ENCODE results near the gene RUNX2. TPM values are rescaled to one million over a fixed set of nuclear protein-coding genes. Genes with fewer than 3 reads are reported as not detected.

RUNX2 gene
- polyA plus RNA-seq, 1 donor (not counting 4 experiments of a cell fraction or from before 2014, with no cell fraction given), result 1.4 TPM

DNA sequence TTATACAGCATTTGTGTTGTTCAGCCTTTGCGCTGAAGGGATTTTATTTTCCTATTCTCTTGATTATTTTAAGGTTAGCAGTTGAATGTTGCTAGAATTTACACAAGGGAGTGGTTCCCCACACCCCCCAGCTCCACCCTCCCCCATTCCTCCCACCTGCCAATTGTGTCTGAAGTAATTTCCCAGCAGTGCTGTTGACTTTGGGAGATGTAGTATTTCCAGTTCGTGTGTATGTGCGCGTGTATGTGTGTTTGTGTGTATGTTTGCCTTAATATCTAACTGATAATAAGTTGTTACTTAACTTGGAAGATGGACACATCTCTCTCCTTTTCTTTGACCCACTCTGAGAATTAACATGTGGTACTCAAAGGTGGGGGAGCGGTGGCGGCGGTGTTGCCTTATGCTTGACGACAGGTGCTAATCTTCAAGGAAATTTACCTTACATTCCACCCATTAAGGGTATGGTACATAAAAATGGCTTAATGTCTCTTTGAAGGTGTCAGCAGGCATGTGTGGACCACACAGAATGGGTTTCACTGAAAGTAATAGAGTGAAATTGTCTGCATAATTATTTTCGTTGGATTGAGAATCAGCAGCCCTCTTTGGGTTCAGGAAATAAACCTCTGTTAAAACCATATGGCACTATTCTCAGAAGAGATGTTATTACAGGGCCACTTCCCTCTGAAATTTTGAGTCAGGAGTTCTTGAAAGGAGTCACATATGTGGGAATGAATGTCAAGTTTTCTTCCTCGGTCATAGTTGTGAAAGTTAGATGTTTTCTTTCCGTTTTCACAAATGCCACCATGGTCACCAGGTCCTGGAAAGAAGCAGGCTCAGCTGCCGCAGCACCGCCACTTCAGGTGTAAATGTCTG is 145.2 kb downstream of the RUNX2 start:
- no peak overlapping the region for H2AFZ ChIP-seq (ENCODE audit: control insufficient read depth, low read length)
- H3K9me3 ChIP-seq (ENCODE audit: control insufficient read depth, low read depth, low read length), result no peaks in the 10 kb centered on the region
- no peak overlapping the region for H3K4me3 ChIP-seq (ENCODE audit: control insufficient read depth in 2 of 3, extremely low read depth in 1 of 3, insufficient read depth in 2 of 3, low read depth in 1 of 3, low read length in 3 of 3)
- no peak overlapping the region for H3K4me2 ChIP-seq (ENCODE audit: control insufficient read depth, extremely low read depth, insufficient read depth, low read depth, low read length)
- peaks cover 14% of the 10 kb centered on the region for H3K4me1 ChIP-seq (ENCODE audit: control insufficient read depth, extremely low read depth, insufficient read depth, low read length)
- no peak overlapping the region for H3K27ac ChIP-seq (ENCODE audit: control insufficient read depth, insufficient read depth, low read length)
- H3K27me3 ChIP-seq (ENCODE audit: control insufficient read depth, extremely low read depth, insufficient read depth, low read length), result no peaks in the 10 kb centered on the region
- no peaks in the 10 kb centered on the region for H4K20me1 ChIP-seq (ENCODE audit: control insufficient read depth, extremely low read depth, insufficient read depth, low read length)
- TF ChIP-seq, protein P1, sequence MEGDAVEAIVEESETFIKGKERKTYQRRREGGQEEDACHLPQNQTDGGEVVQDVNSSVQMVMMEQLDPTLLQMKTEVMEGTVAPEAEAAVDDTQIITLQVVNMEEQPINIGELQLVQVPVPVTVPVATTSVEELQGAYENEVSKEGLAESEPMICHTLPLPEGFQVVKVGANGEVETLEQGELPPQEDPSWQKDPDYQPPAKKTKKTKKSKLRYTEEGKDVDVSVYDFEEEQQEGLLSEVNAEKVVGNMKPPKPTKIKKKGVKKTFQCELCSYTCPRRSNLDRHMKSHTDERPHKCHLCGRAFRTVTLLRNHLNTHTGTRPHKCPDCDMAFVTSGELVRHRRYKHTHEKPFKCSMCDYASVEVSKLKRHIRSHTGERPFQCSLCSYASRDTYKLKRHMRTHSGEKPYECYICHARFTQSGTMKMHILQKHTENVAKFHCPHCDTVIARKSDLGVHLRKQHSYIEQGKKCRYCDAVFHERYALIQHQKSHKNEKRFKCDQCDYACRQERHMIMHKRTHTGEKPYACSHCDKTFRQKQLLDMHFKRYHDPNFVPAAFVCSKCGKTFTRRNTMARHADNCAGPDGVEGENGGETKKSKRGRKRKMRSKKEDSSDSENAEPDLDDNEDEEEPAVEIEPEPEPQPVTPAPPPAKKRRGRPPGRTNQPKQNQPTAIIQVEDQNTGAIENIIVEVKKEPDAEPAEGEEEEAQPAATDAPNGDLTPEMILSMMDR (optimal IDR thresholded peaks at IDR 0.05 in 1 of 3, IDR thresholded peaks at IDR 0.05 in 1 of 3, conservative IDR thresholded peaks at IDR 0.05 in 1 of 3; ENCODE audit: extremely low read depth in 1 of 3, insufficient read depth in 2 of 3, low read length in 3 of 3), result no peak
- no peak for TF ChIP-seq EZH2 (IDR thresholded peaks at IDR 0.05; ENCODE audit: low read length)
- dilution Hi-C loops (cut with MboI; ENCODE audit: extremely low pct_ligation_motif_present, low sequenced_read_pairs), result no loop called here
- DNase-seq (ENCODE audit: low read depth, low spot score), result no peak
- H3K79me2 ChIP-seq (ENCODE audit: control insufficient read depth, insufficient read depth, low read length), result no peaks in the 10 kb centered on the region
- no peaks in the 10 kb centered on the region for H3K36me3 ChIP-seq (ENCODE audit: control insufficient read depth in 2 of 2, extremely low read depth in 1 of 2, insufficient read depth in 2 of 2, low read length in 2 of 2)
- FAIRE-seq, result no peak
- H3K9ac ChIP-seq (ENCODE audit: control insufficient read depth, extremely low read depth, insufficient read depth, low read length), result no peak overlapping the region
- H3K9me1 ChIP-seq (ENCODE audit: control insufficient read depth, extremely low read depth, insufficient read depth, low read length), result no peaks in the 10 kb centered on the region

DNA sequence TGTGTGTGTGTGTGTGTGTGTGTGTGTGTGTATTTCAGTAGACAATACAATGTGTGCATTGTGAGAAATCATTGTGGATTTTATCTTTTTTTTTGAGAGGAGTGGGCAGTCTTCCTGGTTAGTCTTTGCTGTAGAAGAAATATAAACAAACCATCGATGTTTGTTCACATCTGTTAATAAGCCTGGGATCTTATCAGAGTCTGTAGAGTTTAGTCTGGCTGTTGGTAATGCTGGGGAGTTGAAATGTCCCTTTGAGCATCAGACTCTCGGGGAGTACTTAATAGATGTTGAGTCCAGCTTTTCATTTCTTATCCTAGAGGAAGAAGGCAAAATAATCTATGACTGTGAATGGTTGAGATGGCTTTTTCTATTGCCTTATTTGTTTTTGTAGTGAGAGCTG is 146.2 kb downstream of the RUNX2 start:
- Histone ChIP-seq H3K4me1 (ENCODE audit: control insufficient read depth, extremely low read depth, insufficient read depth, low read length) (peaks cover 20% of the 10 kb centered on the region), H3K27me3 (ENCODE audit: control insufficient read depth, extremely low read depth, insufficient read depth, low read length) (no peaks in the 10 kb centered on the region), H3K9me1 (ENCODE audit: control insufficient read depth, extremely low read depth, insufficient read depth, low read length) (no peaks in the 10 kb centered on the region), H3K9ac (ENCODE audit: control insufficient read depth, extremely low read depth, insufficient read depth, low read length) (no peak overlapping the region), H3K79me2 (ENCODE audit: control insufficient read depth, insufficient read depth, low read length) (no peaks in the 10 kb centered on the region), H3K27ac (ENCODE audit: control insufficient read depth, insufficient read depth, low read length) (no peak overlapping the region), H3K36me3 (ENCODE audit: control insufficient read depth in 2 of 2, extremely low read depth in 1 of 2, insufficient read depth in 2 of 2, low read length in 2 of 2) (no peaks in the 10 kb centered on the region), H4K20me1 (ENCODE audit: control insufficient read depth, extremely low read depth, insufficient read depth, low read length) (no peaks in the 10 kb centered on the region), H3K9me3 (ENCODE audit: control insufficient read depth, low read depth, low read length) (no peaks in the 10 kb centered on the region), H3K4me2 (ENCODE audit: control insufficient read depth, extremely low read depth, insufficient read depth, low read depth, low read length) (no peak overlapping the region), H3K4me3 (ENCODE audit: control insufficient read depth in 2 of 3, extremely low read depth in 1 of 3, insufficient read depth in 2 of 3, low read depth in 1 of 3, low read length in 3 of 3) (no peak overlapping the region), H2AFZ (ENCODE audit: control insufficient read depth, low read length) (no peak overlapping the region)
- dilution Hi-C loops (cut with MboI; ENCODE audit: extremely low pct_ligation_motif_present, low sequenced_read_pairs), result no loop called here
- peak; percentile 9 for FAIRE-seq
- DNase-seq (ENCODE audit: low read depth, low spot score), result no peak
- TF ChIP-seq, protein P1 (optimal IDR thresholded peaks at IDR 0.05 in 1 of 3, IDR thresholded peaks at IDR 0.05 in 1 of 3, conservative IDR thresholded peaks at IDR 0.05 in 1 of 3; ENCODE audit: extremely low read depth in 1 of 3, insufficient read depth in 2 of 3, low read length in 3 of 3), result no peak
- TF ChIP-seq EZH2 (IDR thresholded peaks at IDR 0.05; ENCODE audit: low read length), result no peak
